Measurements from ENCODE around the gene GPR146. TPM values are rescaled to one million over a fixed set of nuclear protein-coding genes. Genes with fewer than 3 reads are reported as not detected.

The GPR146 gene
- total and polyA plus RNA-seq, 9 of the 15 experiments (the other 6 are each of a cell fraction or from before 2014, with no cell fraction given), result 0.22 to 3.6 (median 0.64) TPM; not detected in 2

DNA sequence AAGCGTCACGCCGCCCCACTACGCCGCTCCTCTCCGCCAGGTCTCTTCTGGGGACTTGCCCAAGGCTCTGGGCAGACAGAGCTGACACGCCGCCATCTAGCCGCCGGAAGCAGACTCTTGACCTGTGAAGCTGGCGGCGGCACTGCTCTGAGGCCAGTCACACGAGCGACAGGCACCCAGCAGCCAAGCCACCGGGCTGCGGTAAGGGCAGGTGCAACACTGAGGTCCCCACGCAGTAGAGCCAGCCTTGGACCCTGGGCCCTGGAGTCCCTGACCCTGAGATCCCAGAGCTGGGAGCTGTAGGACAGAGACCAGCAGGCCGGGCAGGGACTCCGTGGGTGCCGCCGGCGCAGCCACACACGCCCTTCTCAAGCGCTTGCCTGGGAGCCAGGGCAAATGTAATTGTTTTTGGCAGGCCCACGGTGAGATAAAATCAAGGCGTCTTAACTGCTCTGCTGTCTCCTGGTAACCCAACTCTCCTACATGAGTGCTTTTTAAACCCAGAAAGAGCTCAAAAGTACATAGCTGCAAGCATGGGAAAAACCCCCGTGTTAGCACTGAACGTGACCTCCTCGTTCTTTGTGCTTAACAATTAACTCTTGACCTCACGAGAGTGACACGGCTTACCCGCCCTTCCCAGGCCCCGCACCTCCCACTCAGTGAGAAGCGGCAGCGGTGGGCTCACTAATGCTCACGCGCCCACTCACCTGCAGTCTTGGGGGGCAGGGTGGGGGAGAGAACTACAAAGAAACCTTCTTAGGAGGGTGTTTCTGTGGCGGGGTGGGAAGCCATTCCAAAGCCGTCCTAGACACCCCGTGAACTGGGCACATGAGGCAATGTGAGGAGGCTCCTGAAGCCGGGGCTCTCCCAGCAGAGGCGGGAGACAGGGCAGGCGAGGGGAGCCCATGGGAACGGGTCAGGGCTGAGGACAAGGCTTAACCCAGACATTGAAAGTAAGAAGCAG is 52.1 kb downstream of the GPR146 start (continued):
- TF ChIP-seq XRCC4 (IDR thresholded peaks at IDR 0.05; ENCODE audit: extremely low read depth, insufficient read depth, insufficient read length) (no peak), ZBTB26 (CRISPR knock-in tag; IDR thresholded peaks at IDR 0.05) (no peak), NFRKB (IDR thresholded peaks at IDR 0.05; ENCODE audit: low read depth) (no peak), RBM39 (optimal IDR thresholded peaks at IDR 0.05; ENCODE audit: low read depth, low read length) (no peak), CXXC5 (CRISPR knock-in tag; IDR thresholded peaks at IDR 0.05) (0 out of 2 replicates have a peak, but pooled peaks have one; percentile 14), THAP7 (CRISPR knock-in tag; IDR thresholded peaks at IDR 0.05) (no peak), KHSRP (IDR thresholded peaks at IDR 0.05) (no peak), RBFOX2 (IDR thresholded peaks at IDR 0.05; ENCODE audit: low read depth, low read length) (no peak), PHB (CRISPR knock-in tag; IDR thresholded peaks at IDR 0.05) (no peak), HDAC8 (tag; IDR thresholded peaks at IDR 0.05) (no peak), TFAM (CRISPR knock-in tag; conservative IDR thresholded peaks at IDR 0.05) (no peak)
